ENCODE data around the gene CELSR2. TPM values are rescaled to one million over a fixed set of nuclear protein-coding genes. Genes with fewer than 3 reads are reported as not detected.

CELSR2 gene
- total RNA-seq, 4 donors from 2014 or later = 1.6 to 2.6 (median 1.9) TPM

- DNase-seq (ENCODE audit: low spot score) (no peak), ATAC-seq (ENCODE audit: low FRiP score) (no peak)
- no peak for TF ChIP-seq CTCF (IDR thresholded peaks at IDR 0.05)
Measured at GRCh38 chr1:109316506-109316905, 67.2 kb downstream of the CELSR2 start.

GRCh38 chr1:109319114-109319513 is 69.8 kb downstream of the CELSR2 start:
- DNase-seq (ENCODE audit: low spot score) (no peak), ATAC-seq (ENCODE audit: low FRiP score) (no peak)
- no peak for TF ChIP-seq CTCF (IDR thresholded peaks at IDR 0.05)

DNA sequence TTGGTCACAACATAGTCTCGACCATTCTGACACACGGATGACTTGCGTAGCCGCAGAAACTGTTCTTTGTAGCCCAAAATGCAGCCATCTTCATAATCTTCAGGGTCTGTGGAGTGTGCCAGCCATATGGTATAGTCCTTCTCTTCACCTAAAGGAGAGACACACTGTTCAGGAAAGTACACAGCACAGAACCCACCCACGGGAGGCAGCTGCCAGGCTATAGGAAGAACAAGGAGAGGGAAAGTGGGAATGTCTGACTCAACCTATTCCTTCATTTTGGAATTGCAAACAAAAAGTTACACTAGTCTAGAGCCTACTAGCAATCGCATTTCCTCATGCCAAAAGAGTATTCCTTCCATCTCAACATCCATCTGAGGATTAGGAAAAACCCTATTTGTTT is 73.6 kb downstream of the CELSR2 start:
- ATAC-seq (ENCODE audit: low FRiP score) = no peak
- TF ChIP-seq CTCF (IDR thresholded peaks at IDR 0.05) = no peak
- DNase-seq (ENCODE audit: low spot score) = no peak

Other genes with a start within 250 kb of the CELSR2 start
- gene WDR47, start 207.4 kb upstream of the CELSR2 start, total RNA-seq = 10 to 100 TPM; 12.0 to 20.8 (median 12.6) TPM
- gene TAF13, start 173.5 kb upstream of the CELSR2 start, total RNA-seq = 10 to 100 TPM; 24.3 to 65.3 (median 31.5) TPM
- 10 to 100 TPM; 22.2 to 29.2 (median 24.8) TPM for gene TMEM167B, start 158.8 kb upstream of the CELSR2 start, total RNA-seq
- gene ELAPOR1, start 135.4 kb upstream of the CELSR2 start, total RNA-seq = 1 to 10 TPM in 1 of 4 donors, under 1 TPM in 2, not detected in 1; 0.48 to 3.3 (median 0.74) TPM
- gene SARS1, start 35.6 kb upstream of the CELSR2 start, total RNA-seq = 100 to 1,000 TPM; 109 to 151 (median 132) TPM
- 1 to 10 TPM; 1.7 to 8.7 (median 2.1) TPM for gene PSRC1, start 33.6 kb downstream of the CELSR2 start, total RNA-seq
- not detected for gene MYBPHL, start 57.5 kb downstream of the CELSR2 start, total RNA-seq
- 10 to 100 TPM; 55.8 to 79.2 (median 68.3) TPM for gene SORT1, start 148.4 kb downstream of the CELSR2 start, total RNA-seq
- gene PSMA5, start 176.9 kb downstream of the CELSR2 start, total RNA-seq = 10 to 100 TPM; 21.0 to 36.9 (median 29.7) TPM
- gene SYPL2, start 217.0 kb downstream of the CELSR2 start, total RNA-seq = 1 to 10 TPM; 1.7 to 3.7 (median 2.2) TPM
- 1 to 10 TPM; 3.5 to 5.3 (median 4.7) TPM for gene ATXN7L2, start 234.4 kb downstream of the CELSR2 start, total RNA-seq
- 10 to 100 TPM in 1 of 4 donors, 1 to 10 TPM in 3; 6.1 to 12.0 (median 8.4) TPM for gene CYB561D1, start 244.6 kb downstream of the CELSR2 start, total RNA-seq